ENCODE results near the gene MAPK10.

- TF ChIP-seq CTCF (IDR thresholded peaks at IDR 0.05) (no peak), POLR2A (IDR thresholded peaks at IDR 0.05) (no peak)
Observed at GRCh38 chr4:86048426-86048825, 311.4 kb downstream of the MAPK10 start.
